ENCODE data around the gene OMD.

The OMD gene

DNA sequence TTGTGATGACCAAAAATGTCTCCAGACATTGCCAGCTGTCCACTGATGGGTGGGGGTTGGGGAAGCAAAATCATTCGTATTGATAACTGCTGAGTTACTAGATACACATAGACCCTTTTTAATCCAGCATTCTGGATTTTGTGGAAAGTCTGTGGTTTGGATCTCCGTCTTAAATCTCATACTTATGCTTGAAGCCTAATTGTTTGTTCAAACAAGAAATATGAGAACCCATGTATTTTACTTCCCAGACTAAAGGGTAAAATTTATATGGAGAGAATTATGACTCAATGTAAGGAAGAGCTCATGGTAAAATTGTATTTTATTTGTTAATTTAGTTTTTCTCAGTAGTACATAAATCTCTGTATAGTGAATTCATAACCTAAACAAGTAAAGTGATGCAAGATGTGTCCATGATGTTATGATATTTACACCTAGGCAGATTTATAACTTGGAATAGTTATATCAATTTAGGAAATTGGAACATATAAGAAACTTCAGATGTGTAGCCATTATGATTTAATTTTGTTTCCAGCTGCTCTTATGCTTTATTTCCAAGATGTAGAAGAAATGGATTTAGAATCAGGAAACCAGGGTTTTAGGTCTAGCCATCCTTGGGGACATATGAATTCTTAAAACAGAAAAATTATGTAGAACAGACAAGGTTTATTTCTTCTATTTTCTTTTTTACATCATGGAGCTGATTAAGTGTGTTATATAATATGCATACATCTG is 15.4 kb downstream of the OMD start:
- no peak for DNase-seq

DNA sequence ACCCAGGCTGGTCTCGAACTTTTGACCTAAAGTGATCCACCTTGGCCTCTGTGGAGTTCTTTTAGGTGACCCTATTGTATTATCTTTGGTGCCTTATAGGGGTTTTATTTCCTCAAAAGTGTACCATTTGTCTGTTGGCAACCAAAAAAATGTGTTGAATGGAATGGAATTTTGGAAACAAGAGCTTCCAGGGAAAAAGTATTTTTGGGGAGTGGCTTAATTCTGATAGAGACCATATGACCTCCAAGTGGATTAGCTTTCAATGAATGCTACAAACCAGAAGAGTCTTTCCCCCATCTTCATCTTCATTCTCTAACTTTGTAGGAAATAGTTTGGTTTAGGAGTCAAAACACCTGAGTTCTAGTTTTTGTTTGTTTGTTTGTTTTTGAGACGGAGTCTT is 16.5 kb downstream of the OMD start:
- DNase-seq = no peak

- no peak for DNase-seq
Observed at GRCh38 chr9:92406477-92406876, 17.8 kb downstream of the OMD start.

DNA sequence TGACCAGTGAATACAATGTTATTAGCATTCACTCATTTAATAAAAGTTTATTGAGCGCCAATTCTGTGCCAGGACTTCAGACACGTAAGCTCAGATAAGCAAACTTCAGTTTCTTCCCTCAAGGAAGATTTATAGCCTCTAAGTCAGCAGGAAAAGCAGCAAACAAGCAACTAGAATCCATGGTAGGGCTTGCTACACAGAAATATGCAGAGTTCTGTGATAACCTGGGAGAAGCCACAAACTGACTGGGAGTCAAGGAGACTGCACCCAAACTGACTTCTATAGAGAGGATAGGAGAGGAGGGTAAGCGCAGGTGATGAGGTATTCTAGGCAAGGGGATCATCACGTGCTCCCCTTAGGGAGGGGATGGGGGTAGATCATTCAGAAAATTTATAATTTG is 18.5 kb downstream of the OMD start:
- no peak for DNase-seq

DNA sequence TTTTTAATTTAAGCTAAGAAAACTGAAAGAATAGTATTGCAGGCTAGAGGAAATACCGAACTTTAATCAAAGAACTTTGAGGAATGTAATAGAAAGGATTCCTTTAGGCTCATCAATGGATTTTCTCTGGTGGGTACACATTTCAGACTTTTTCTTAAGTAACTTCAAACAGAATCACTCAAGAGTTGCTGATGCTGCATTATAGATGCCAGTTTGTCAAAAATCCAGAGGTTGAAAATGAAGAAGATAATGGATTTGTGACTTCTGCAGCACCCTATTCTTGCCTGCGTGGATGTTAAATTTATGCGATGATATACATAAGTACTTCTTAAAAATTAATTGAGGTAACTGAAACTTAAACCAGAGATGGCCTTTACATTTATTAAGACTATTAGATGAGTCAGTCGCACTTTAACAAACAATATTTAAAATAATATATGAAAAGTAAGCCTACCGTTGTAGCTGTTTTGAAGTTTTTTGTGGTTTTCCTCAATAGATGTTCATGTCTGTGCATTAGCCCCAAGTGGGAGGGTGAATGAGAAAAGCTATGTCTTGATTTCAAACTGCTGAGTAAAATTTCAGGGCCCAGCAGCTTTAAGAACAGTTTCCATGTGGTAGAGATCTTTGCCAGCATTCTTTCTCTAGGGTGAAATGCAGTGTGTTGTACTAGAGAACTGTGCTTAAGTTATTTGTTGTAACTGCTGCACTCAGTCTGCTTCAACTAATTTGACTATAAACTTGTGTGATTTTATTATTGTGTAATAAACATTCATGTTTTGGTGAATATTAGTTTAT is 20.0 kb downstream of the OMD start, which contains the start of gene OGN:
TSS of gene OGN (minus strand) at position 537 of the 795 bp plus-strand sequence. CDS start 1,171 bp downstream, outside the sequence.
- DNase-seq = no peak

GRCh38 chr9:92402826-92403745 is 21.2 kb downstream of the OMD start:
- no peak for DNase-seq

DNA sequence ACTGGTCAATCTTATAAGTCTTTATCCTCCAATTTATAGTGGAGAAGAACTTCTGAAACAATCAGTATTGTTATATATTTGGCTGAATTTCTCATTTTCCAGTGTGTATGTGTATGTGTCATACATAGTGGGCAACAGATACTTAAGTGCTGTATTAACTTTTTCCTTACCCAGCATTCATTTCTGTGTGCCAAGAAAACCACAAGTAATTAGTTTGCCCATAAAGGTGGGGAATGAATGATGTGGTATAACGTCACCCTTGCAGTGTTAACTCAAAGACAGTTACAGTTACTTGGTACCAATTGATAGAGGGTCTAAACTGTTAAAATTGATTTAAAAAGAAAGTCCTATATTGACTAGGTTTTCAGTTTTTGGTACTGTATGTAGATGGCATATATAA is 21.9 kb downstream of the OMD start:
- no peak for DNase-seq

GRCh38 chr9:92397853-92398252 is 26.4 kb downstream of the OMD start:
- no peak for DNase-seq

DNA sequence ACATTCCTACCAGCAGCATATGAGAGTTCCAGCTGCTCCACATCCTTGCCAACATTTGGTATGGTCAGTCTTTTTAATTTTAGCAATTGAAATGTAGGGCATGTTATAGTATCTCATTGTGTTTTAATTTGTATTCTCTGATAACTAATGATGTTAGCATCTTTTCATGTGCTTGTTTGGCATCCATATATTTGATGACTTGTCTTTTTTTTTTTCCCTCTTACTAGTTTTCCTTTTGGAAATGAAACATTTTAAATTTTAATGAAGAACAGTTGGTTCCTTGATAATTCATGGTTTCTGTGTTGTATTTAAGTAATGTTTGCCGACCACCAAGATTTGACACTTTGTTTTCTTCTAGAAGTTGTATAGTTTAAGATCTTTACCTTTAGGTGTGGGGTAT is 28.7 kb downstream of the OMD start:
- no peak for DNase-seq

DNA sequence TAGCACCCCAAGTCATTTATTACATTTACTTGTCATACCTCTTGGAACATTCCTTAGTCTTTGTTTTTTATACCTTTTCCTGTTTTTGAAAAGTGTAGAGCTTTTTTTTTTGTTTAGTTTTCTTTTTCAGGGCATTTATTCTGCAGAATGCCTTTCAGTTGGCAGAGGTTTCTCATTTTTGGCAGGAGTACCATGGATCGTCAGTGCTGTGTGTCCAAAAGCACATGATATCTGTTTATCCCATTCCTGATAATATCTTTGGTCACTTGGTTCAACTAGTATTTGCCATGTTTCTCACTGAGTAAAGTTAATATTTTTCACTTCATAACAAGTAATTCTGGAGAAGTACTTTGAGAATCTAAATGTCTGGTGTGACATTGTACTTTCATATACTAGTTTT is 30.6 kb downstream of the OMD start:
- no peak for DNase-seq

GRCh38 chr9:92392690-92393089 is 31.6 kb downstream of the OMD start:
- DNase-seq = no peak

DNA sequence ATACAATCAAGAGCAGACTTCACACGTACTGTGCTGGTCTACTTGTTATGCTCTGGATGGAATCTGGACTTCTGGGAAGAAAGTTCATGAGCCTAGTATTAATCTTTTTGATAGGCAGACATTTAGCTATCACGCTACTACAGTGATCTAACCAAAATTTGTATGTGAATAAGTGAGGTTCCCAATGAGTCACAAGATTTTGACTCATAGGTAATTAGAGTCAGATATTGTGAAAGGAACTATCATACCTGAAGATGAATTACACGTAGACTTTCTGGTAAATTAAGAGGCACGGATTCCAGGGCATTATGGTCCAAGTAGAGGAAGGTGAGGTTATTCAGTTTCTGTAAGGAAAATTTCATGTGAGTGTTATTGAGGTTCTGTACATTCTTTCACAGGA is 38.3 kb downstream of the OMD start:
- DNase-seq = no peak

DNA sequence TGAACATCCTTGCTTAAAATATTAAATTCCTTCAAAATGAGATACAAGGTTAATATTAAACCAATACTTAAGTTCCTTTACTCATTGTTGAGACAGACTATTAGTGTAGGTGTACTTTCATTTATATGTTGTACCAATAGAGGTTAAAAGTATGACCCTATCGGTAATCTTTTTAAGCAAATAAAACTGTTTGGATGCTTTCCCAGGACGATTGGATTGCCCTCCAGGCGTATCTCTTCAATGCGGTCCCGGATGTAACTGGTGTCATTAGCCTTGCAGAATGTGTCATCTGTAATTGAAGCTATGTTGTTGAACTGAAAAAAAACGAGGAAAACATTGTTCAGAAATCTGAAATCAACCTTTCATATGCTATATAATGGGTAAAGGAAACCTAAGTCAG is 38.8 kb downstream of the OMD start:
- DNase-seq = no peak

DNA sequence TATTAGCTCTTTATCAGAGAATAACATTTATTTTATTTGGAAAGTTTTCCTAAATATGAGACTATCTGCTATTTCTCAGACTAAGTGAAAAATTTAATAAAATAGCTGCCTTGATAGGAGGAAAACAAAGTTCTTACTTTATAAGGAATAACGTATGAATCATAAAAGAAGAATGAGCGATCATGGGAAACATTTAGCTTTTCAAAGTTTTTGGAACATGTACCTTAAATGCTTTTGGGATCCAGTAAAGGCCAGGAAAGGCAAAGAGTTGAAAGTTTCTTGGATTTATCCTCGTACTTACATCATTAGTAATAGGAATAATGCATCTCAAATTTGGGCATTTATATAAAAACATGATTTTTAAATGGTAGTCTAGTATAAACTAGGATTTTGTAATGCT is 39.3 kb downstream of the OMD start:
- DNase-seq = no peak

DNA sequence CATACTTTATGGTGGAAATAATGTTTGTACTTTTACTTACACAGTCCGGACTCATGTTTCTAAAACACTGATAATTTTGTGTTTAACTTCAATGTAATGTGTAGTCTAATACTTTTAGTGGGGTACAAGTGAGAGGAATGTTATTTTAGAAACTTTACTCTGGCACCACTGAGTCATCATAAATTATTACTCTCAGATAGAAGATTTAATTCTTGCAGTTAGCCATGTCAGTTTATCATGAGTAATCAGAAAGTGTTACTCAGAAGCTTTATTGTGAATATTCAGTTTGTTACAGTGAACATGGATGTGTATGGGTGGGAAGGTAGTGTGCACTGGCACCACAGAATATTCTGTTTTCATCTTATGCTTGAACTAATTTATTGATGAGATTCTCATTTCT is 39.9 kb downstream of the OMD start:
- DNase-seq = no peak

GRCh38 chr9:92381775-92382174 is 42.5 kb downstream of the OMD start:
- DNase-seq = no peak

- no peak for DNase-seq
Observed at GRCh38 chr9:92380603-92381002, 43.7 kb downstream of the OMD start.

- DNase-seq = no peak
Observed at GRCh38 chr9:92378865-92379560, 45.3 kb downstream of the OMD start.

GRCh38 chr9:92377876-92378275 is 46.4 kb downstream of the OMD start:
- no peak for DNase-seq

- no peak for DNase-seq
Observed at GRCh38 chr9:92373167-92373566, 51.1 kb downstream of the OMD start.

DNA sequence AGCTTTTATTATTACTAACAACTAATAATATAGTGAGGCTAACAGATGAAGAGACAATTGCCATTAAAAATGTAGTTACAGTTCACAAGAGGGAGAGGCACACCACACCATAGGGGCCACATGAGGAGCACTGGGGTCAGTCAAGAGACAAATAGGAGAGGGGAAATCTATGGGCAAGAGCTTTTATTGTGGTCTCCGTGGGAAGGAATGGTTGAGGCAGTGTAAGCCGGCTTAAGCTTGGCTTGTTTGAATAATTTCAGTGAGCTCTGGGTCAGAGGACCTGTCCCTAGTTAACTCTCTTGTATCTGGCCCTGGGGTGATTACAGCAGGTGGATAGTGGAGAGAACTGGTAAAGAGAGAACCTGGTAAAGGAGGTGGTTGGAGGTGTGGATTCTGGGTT is 55.2 kb downstream of the OMD start:
- no peak for DNase-seq

Measured in KG1 (cell line).